Tibial nerve (tissue), 4 donors: ENCODE measurements around the gene PRR14. TPM values are rescaled to one million over a fixed set of nuclear protein-coding genes. Genes with fewer than 3 reads are reported as not detected.

Experiments
- DNase-seq, 2 donors: peaks; one replicate each; pipeline ENCODE4 v3.0.0-alpha.2; 2019; ENCODE audit warnings: low spot score in 2 of 2
- H3K27ac ChIP-seq, 4 donors: fragments of 200-600 bp; sonication (generic) in 3 of 4; one replicate each; pipeline ENCODE4 v1.5.1; 2017 to 2019; ENCODE audit warnings: mild to moderate bottlenecking in 1 of 4
- H3K27me3 ChIP-seq, 2 donors: fragments of 200-600 bp; sonication (generic) in 1 of 2; one replicate each; pipeline versions ENCODE4 v1.5.1 to v1.6.0; 2017 to 2019
- H3K36me3 ChIP-seq, 3 donors: fragments of 200-600 bp; sonication (generic); one replicate each; pipeline ENCODE4 v1.5.1; 2018 to 2019
- H3K4me1 ChIP-seq, 4 donors: fragments of 200-600 bp; sonication (generic) in 3 of 4; one replicate each; pipeline ENCODE4 v1.5.1; 2017 to 2019
- H3K4me3 ChIP-seq, 4 donors: fragments of 200-600 bp; sonication (generic) in 3 of 4; one replicate each; pipeline ENCODE4 v1.5.1; 2017 to 2019; ENCODE audit warnings: mild to moderate bottlenecking in 1 of 4, moderate library complexity in 1 of 4
- H3K9me3 ChIP-seq, 4 donors: fragments of 200-600 bp; sonication (generic) in 3 of 4; one replicate each; pipeline ENCODE4 v1.5.1; 2017 to 2019
- CTCF ChIP-seq, 5 experiments: fragments of 200-600 bp in 3 of 5; fragments of 450-650 bp in 2 of 5; sonication (generic) in 3 of 5; IDR thresholded peaks; one replicate each; pipeline ENCODE4 v1.5.1; 2016 to 2019; ENCODE audit warnings: antibody characterized with exemption in 5 of 5, mild to moderate bottlenecking in 3 of 5, moderate library complexity in 2 of 5
- EP300 ChIP-seq, 2 donors: sonication (generic); formaldehyde crosslinking; IDR thresholded peaks; one replicate each; pipeline ENCODE4 v1.6.1; 2017; ENCODE audit warnings: antibody characterized with exemption in 2 of 2, mild to moderate bottlenecking in 1 of 2
- POLR2A ChIP-seq, 2 donors: fragments of 450-650 bp; IDR thresholded peaks; one replicate each; pipeline ENCODE4 v1.6.1; 2017; ENCODE audit warnings: antibody characterized with exemption in 2 of 2, mild to moderate bottlenecking in 2 of 2, moderate library complexity in 2 of 2
- WGBS, 2 donors: methylation state at CpG; one replicate each; pipeline ENCODE4 v1.1.5; 2018; 5-methylcytosine and 5-hydroxymethylcytosine counted together
- total RNA-seq, 4 donors: library from RNA; depleted of rRNA; stranded (reverse); fragments of >200 nt; gene quantifications; one replicate each; pipeline ENCODE4 v1.1.0, GENCODE V29; 2016

The PRR14 gene
- total RNA-seq = 10 to 100 TPM; 37.4 to 43.7 (median 40.1) TPM

- Histone ChIP-seq H3K27ac (peak within 1 kb of the TSS; percentile 88 to 97 (median 94)), H3K4me1 (peaks cover 0 to 30% (median 8%) of the 10 kb centered on the region in 4 donors), H3K4me3 (peak within 1 kb of the TSS; percentile 48 to 90 (median 82)), H3K27me3 (no peaks in the 10 kb centered on the region), H3K36me3 (peaks cover 2 to 33% (median 10%) of the 10 kb centered on the region in 3 donors), H3K9me3 (no peaks in the 10 kb centered on the region)
- DNase-seq = peak; percentile 99
- WGBS, 2 donors = 1% methylated on average over 48 to 52 of the region's 53 CpGs
- TF ChIP-seq POLR2A (IDR thresholded peaks at IDR 0.05) (peak; percentile 2 to 10), CTCF (IDR thresholded peaks at IDR 0.05) (peak; percentile 20 to 87 (median 51)), EP300 (IDR thresholded peaks at IDR 0.05) (peak; percentile 77 to 88)
These were observed at the start of gene PRR14 for GRCh38 chr16:30650369-30651123. Gene PRR14, plus strand, starts transcription at chr16:30650960. Its CDS starts 686 bp downstream, at chr16:30651646.

GRCh38 chr16:30601966-30602365, 48.8 kb upstream of the PRR14 start:
- H3K27me3 ChIP-seq = no peaks in the 10 kb centered on the region
- TF ChIP-seq EP300 (IDR thresholded peaks at IDR 0.05) (no peak), POLR2A (IDR thresholded peaks at IDR 0.05) (no peak), CTCF (IDR thresholded peaks at IDR 0.05) (no peak)
- peaks cover 0 to 52% (median 13%) of the 10 kb centered on the region in 3 donors for H3K36me3 ChIP-seq
- DNase-seq = no peak
- no peaks in the 10 kb centered on the region for H3K9me3 ChIP-seq
- WGBS, 2 donors = 71 to 76% methylated on average over 4 of the region's 4 CpGs
- H3K27ac ChIP-seq = no peak overlapping the region
- peaks cover 0 to 4% (median 1%) of the 10 kb centered on the region in 4 donors for H3K4me1 ChIP-seq
- H3K4me3 ChIP-seq = no peak overlapping the region

GRCh38 chr16:30602616-30603277, 48.0 kb upstream of the PRR14 start:
- WGBS, 2 donors = 49 to 68% methylated on average over 4 of the region's 4 CpGs
- TF ChIP-seq POLR2A (IDR thresholded peaks at IDR 0.05) = no peak
- TF ChIP-seq CTCF (IDR thresholded peaks at IDR 0.05) = no peak
- peak in 1 of 2 donors; percentile 22 for TF ChIP-seq EP300 (IDR thresholded peaks at IDR 0.05)
- Histone ChIP-seq H3K4me1 (peaks cover 0 to 4% (median under 1%) of the 10 kb centered on the region in 4 donors), H3K9me3 (no peaks in the 10 kb centered on the region), H3K4me3 (no peak overlapping the region), H3K27ac (no peak overlapping the region), H3K27me3 (no peaks in the 10 kb centered on the region), H3K36me3 (peaks cover 0 to 60% (median 13%) of the 10 kb centered on the region in 3 donors)
- DNase-seq = no peak

GRCh38 chr16:30603945-30604315, 46.8 kb upstream of the PRR14 start:
- peaks cover 0 to 12% (median 2%) of the 10 kb centered on the region in 4 donors for H3K4me1 ChIP-seq
- no peaks in the 10 kb centered on the region for H3K27me3 ChIP-seq
- peaks cover 0 to 67% (median 13%) of the 10 kb centered on the region in 3 donors for H3K36me3 ChIP-seq
- H3K4me3 ChIP-seq = no peak overlapping the region
- no peaks in the 10 kb centered on the region for H3K9me3 ChIP-seq
- 78 to 87% methylated on average over 7 of the region's 7 CpGs for WGBS, 2 donors
- TF ChIP-seq POLR2A (IDR thresholded peaks at IDR 0.05) = no peak
- no peak for TF ChIP-seq CTCF (IDR thresholded peaks at IDR 0.05)
- no peak for TF ChIP-seq EP300 (IDR thresholded peaks at IDR 0.05)
- no peak overlapping the region for H3K27ac ChIP-seq
- DNase-seq = no peak
